H7 (cell line): Measurements from ENCODE around the gene TMSB4X. TPM values are rescaled to one million over a fixed set of nuclear protein-coding genes. Genes with fewer than 3 reads are reported as not detected.

Experiments
- DNase-seq: peaks from one replicate; pipeline ENCODE4 v3.0.0; 2012
- H3K27me3 ChIP-seq: 2 replicates; pipeline ENCODE4 v1.6.0; 2011; ENCODE audit warnings: mild to moderate bottlenecking, low read length; ENCODE audit not compliant: control insufficient read depth, insufficient read depth
- H3K36me3 ChIP-seq: replicated peaks from 2 replicates; pipeline ENCODE4 v1.5.1; 2011; ENCODE audit warnings: low read length; ENCODE audit not compliant: control insufficient read depth, insufficient read depth
- H3K4me3 ChIP-seq: 2 replicates; pipeline ENCODE4 v1.5.1; 2011; ENCODE audit warnings: low read depth, mild to moderate bottlenecking, control low read depth, low read length, moderate library complexity; ENCODE audit not compliant: insufficient read depth
- total RNA-seq: library from RNA; depleted of rRNA; stranded (reverse); fragments of >200 nt; shearing (Covaris generic); gene quantifications from 2 replicates; pipeline ENCODE4 v1.2.3, GENCODE V29; 2014

Gene TMSB4X
- total RNA-seq, 1 experiment from 2014 or later, result 11,693 TPM

GRCh38 chrX:12988797-12989196, 13.9 kb downstream of the TMSB4X start:
- DNase-seq, result no peak
- Histone ChIP-seq H3K36me3 (no peaks in the 10 kb centered on the region), H3K4me3 (no peak overlapping the region), H3K27me3 (no peaks in the 10 kb centered on the region)

GRCh38 chrX:12989461-12989860, 14.6 kb downstream of the TMSB4X start:
- H3K4me3 ChIP-seq, result no peak overlapping the region
- no peaks in the 10 kb centered on the region for H3K36me3 ChIP-seq
- no peaks in the 10 kb centered on the region for H3K27me3 ChIP-seq
- DNase-seq, result no peak

- H3K27me3 ChIP-seq, result no peaks in the 10 kb centered on the region
- H3K4me3 ChIP-seq, result no peak overlapping the region
- no peak for DNase-seq
These were observed 16.7 kb downstream of the TMSB4X start for GRCh38 chrX:12991575-12991974.

GRCh38 chrX:12992544-12993118, 17.7 kb downstream of the TMSB4X start:
- Histone ChIP-seq H3K36me3 (no peaks in the 10 kb centered on the region), H3K4me3 (no peak overlapping the region), H3K27me3 (no peaks in the 10 kb centered on the region)
- no peak for DNase-seq

More at GRCh38 chrX:12991575-12991974, 16.7 kb downstream of the TMSB4X start:
- no peaks in the 10 kb centered on the region for H3K36me3 ChIP-seq

GRCh38 chrX:12993826-12994225, 18.9 kb downstream of the TMSB4X start:
- Histone ChIP-seq H3K36me3 (no peaks in the 10 kb centered on the region), H3K4me3 (no peak overlapping the region), H3K27me3 (no peaks in the 10 kb centered on the region)
- DNase-seq, result no peak

- Histone ChIP-seq H3K27me3 (no peaks in the 10 kb centered on the region), H3K36me3 (no peaks in the 10 kb centered on the region), H3K4me3 (no peak overlapping the region)
- DNase-seq, result no peak
These were observed 19.4 kb downstream of the TMSB4X start for GRCh38 chrX:12994321-12994720.

GRCh38 chrX:12996934-12997435, 22.1 kb downstream of the TMSB4X start:
- Histone ChIP-seq H3K36me3 (no peaks in the 10 kb centered on the region), H3K4me3 (no peak overlapping the region), H3K27me3 (no peaks in the 10 kb centered on the region)
- no peak for DNase-seq

GRCh38 chrX:12997906-12998687, 23.2 kb downstream of the TMSB4X start:
- Histone ChIP-seq H3K36me3 (no peaks in the 10 kb centered on the region), H3K27me3 (no peaks in the 10 kb centered on the region), H3K4me3 (no peak overlapping the region)
- no peak for DNase-seq

- Histone ChIP-seq H3K27me3 (no peaks in the 10 kb centered on the region), H3K4me3 (no peak overlapping the region), H3K36me3 (no peaks in the 10 kb centered on the region)
- DNase-seq, result no peak
These were observed 24.5 kb downstream of the TMSB4X start for GRCh38 chrX:12999422-12999821.

- DNase-seq, result no peak
- Histone ChIP-seq H3K27me3 (no peaks in the 10 kb centered on the region), H3K36me3 (no peaks in the 10 kb centered on the region), H3K4me3 (no peak overlapping the region)
These were observed 25.4 kb downstream of the TMSB4X start for GRCh38 chrX:13000301-13000811.

- H3K4me3 ChIP-seq, result no peak overlapping the region
- no peaks in the 10 kb centered on the region for H3K27me3 ChIP-seq
- DNase-seq, result no peak
- H3K36me3 ChIP-seq, result no peaks in the 10 kb centered on the region
These were observed 26.2 kb downstream of the TMSB4X start for GRCh38 chrX:13001097-13001496.

GRCh38 chrX:13001961-13002671, 27.2 kb downstream of the TMSB4X start:
- Histone ChIP-seq H3K36me3 (no peaks in the 10 kb centered on the region), H3K27me3 (no peaks in the 10 kb centered on the region), H3K4me3 (no peak overlapping the region)
- DNase-seq, result no peak

GRCh38 chrX:13005661-13006473, 31.0 kb downstream of the TMSB4X start:
- Histone ChIP-seq H3K36me3 (no peaks in the 10 kb centered on the region), H3K4me3 (no peak overlapping the region), H3K27me3 (no peaks in the 10 kb centered on the region)
- no peak for DNase-seq

GRCh38 chrX:13007519-13008188, 32.7 kb downstream of the TMSB4X start:
- Histone ChIP-seq H3K36me3 (no peaks in the 10 kb centered on the region), H3K4me3 (no peak overlapping the region), H3K27me3 (no peaks in the 10 kb centered on the region)
- DNase-seq, result no peak
